ENCODE data around the gene KIF23.

- TF ChIP-seq CTCF (IDR thresholded peaks at IDR 0.05 in 4 of 5, conservative IDR thresholded peaks at IDR 0.05 in 1 of 5): no peak
- no peak for TF ChIP-seq POLR2A (IDR thresholded peaks at IDR 0.05)
These were observed 64.9 kb downstream of the KIF23 start for GRCh38 chr15:69479081-69479480.

Data from gastrocnemius medialis (tissue), 4 donors.